H1 (cell line): Measurements from ENCODE around the gene NPFFR2.
"Not testable (repeated sequence)": the region's sequence is repeated elsewhere in the genome, so short reads cannot be mapped to it uniquely, and the experiment has no call there.

Experiments
- CEBPB ChIP-seq: IDR thresholded peaks from 2 replicates; pipeline ENCODE4 v1.6.1; 2012; ENCODE audit warnings: low read depth, low read length
- EZH2 ChIP-seq: fragments of 200-600 bp; sonication (generic); IDR thresholded peaks from 2 replicates; pipeline ENCODE4 v1.7.1; 2012; ENCODE audit warnings: low read depth, mild to moderate bottlenecking, moderate library complexity, low read length, inconsistent platforms; ENCODE audit not compliant: severe bottlenecking
- GABPA ChIP-seq: IDR thresholded peaks from 2 replicates; pipeline ENCODE4 v1.6.1; 2011; ENCODE audit warnings: mild to moderate bottlenecking, low read length, moderate library complexity, borderline replicate concordance; ENCODE audit not compliant: insufficient read depth
- HDAC2 ChIP-seq, 2 experiments: fragments of 300-600 bp in 1 of 2; sonication (generic) in 1 of 2; IDR thresholded peaks; 2 replicates each; pipeline ENCODE4 v1.6.1; 2011 to 2012; ENCODE audit warnings: low read depth in 2 of 2, low read length in 2 of 2, mild to moderate bottlenecking in 2 of 2, moderate library complexity in 2 of 2, borderline replicate concordance in 1 of 2, inconsistent platforms in 1 of 2
- NRF1 ChIP-seq: IDR thresholded peaks from 2 replicates; pipeline ENCODE4 v1.6.1; 2011; ENCODE audit warnings: mild to moderate bottlenecking, low read depth, low read length, improper control_type of control experiment
- RAD21 ChIP-seq, 2 experiments: IDR thresholded peaks in 1 of 2; conservative IDR thresholded peaks in 1 of 2; 2 replicates each; pipeline ENCODE4 v1.6.1; 2011; ENCODE audit warnings: low read depth in 2 of 2, low read length in 2 of 2, improper control_type of control experiment in 1 of 2, inconsistent platforms in 1 of 2, mild to moderate bottlenecking in 1 of 2, moderate library complexity in 1 of 2
- SIX5 ChIP-seq: IDR thresholded peaks from 2 replicates; pipeline ENCODE4 v1.6.1; 2011; ENCODE audit warnings: mild to moderate bottlenecking, low read depth, low read length
- SP4 ChIP-seq: IDR thresholded peaks from 2 replicates; pipeline ENCODE4 v1.6.1; 2012; ENCODE audit warnings: low read length, inconsistent platforms
- SRF ChIP-seq: IDR thresholded peaks from 2 replicates; pipeline ENCODE4 v1.6.1; 2011; ENCODE audit warnings: mild to moderate bottlenecking, low read depth, low read length, moderate library complexity
- SUZ12 ChIP-seq: fragments of 200-600 bp; sonication (generic); IDR thresholded peaks from 2 replicates; pipeline ENCODE4 v1.6.1; 2012; ENCODE audit warnings: mild to moderate bottlenecking, inconsistent platforms, low read length, moderate library complexity, mixed read lengths
- TCF12 ChIP-seq: IDR thresholded peaks from 2 replicates; pipeline ENCODE4 v1.6.1; 2011; ENCODE audit warnings: low read depth, mild to moderate bottlenecking, low read length
- TF ChIP-seq, protein P1 (sequence below), 3 experiments: IDR thresholded peaks; 1 replicate in 2 of 3; 2 replicates in 1 of 3; pipeline versions ENCODE4 v1.5.1 to v1.6.1; 2011; ENCODE audit warnings: low read length in 3 of 3, mild to moderate bottlenecking in 3 of 3, inconsistent platforms in 2 of 3, low read depth in 1 of 3, moderate library complexity in 1 of 3; ENCODE audit not compliant: insufficient read depth in 1 of 3; ENCODE audit errors: control extremely low read depth in 1 of 3
- TF ChIP-seq, protein P2 (sequence below): IDR thresholded peaks from 2 replicates; pipeline ENCODE4 v1.6.1; 2011; ENCODE audit warnings: low read length, improper control_type of control experiment

DNA sequence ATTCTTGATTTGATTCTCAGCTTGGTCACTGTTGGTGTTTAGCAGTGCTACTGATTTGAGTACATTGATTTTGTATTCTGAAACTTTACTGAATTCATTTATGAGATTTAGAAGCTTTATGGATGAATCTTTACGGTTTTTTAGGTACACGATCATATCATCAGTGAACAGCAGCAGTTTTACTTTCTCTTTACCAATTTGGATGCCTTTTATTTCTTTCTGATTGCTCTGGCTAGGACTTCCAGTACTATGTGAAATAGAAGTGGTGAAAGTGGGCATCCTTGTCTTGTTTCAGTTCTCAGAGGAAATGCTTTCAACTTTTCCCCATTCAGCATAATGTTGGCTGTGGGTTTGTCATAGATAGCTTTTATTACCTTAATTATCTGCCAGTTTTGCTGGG is 58.8 kb downstream of the NPFFR2 start:
- TF ChIP-seq SUZ12; EZH2; SP4; RAD21 (IDR thresholded peaks at IDR 0.05 in 1 of 2, conservative IDR thresholded peaks at IDR 0.05 in 1 of 2; ENCODE audit: low read depth in 2 of 2, low read length in 2 of 2); CEBPB; SRF; GABPA; NRF1; SIX5; HDAC2 (IDR thresholded peaks at IDR 0.05; ENCODE audit: borderline replicate concordance in 1 of 2, low read depth in 2 of 2, low read length in 2 of 2); TCF12: not testable (repeated sequence)
- TF ChIP-seq, protein P1, sequence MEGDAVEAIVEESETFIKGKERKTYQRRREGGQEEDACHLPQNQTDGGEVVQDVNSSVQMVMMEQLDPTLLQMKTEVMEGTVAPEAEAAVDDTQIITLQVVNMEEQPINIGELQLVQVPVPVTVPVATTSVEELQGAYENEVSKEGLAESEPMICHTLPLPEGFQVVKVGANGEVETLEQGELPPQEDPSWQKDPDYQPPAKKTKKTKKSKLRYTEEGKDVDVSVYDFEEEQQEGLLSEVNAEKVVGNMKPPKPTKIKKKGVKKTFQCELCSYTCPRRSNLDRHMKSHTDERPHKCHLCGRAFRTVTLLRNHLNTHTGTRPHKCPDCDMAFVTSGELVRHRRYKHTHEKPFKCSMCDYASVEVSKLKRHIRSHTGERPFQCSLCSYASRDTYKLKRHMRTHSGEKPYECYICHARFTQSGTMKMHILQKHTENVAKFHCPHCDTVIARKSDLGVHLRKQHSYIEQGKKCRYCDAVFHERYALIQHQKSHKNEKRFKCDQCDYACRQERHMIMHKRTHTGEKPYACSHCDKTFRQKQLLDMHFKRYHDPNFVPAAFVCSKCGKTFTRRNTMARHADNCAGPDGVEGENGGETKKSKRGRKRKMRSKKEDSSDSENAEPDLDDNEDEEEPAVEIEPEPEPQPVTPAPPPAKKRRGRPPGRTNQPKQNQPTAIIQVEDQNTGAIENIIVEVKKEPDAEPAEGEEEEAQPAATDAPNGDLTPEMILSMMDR (IDR thresholded peaks at IDR 0.05; ENCODE audit: control extremely low read depth in 1 of 3, insufficient read depth in 1 of 3, low read depth in 1 of 3, low read length in 3 of 3) = not testable (repeated sequence)
- TF ChIP-seq, protein P2, sequence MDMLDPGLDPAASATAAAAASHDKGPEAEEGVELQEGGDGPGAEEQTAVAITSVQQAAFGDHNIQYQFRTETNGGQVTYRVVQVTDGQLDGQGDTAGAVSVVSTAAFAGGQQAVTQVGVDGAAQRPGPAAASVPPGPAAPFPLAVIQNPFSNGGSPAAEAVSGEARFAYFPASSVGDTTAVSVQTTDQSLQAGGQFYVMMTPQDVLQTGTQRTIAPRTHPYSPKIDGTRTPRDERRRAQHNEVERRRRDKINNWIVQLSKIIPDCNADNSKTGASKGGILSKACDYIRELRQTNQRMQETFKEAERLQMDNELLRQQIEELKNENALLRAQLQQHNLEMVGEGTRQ = not testable (repeated sequence)
